ENCODE data around the gene TET2.
A peak's percentile ranks its signal among the peaks of the same experiment; 100 is the strongest.

TET2 gene

GRCh38 chr4:105146276-105147015, at the start of gene TET2:
Gene TET2, plus strand, starts transcription at chr4:105146876. Its CDS starts 87,067 bp downstream, at chr4:105233943.
- peak; percentile 97 for DNase-seq (ENCODE audit: low spot score)

- no peak for DNase-seq (ENCODE audit: low spot score)
These were observed 44.7 kb upstream of the TET2 start for GRCh38 chr4:105102016-105102415.

- no peak for DNase-seq (ENCODE audit: low spot score)
These were observed 40.2 kb upstream of the TET2 start for GRCh38 chr4:105106426-105106825.

- no peak for DNase-seq (ENCODE audit: low spot score)
These were observed 39.4 kb upstream of the TET2 start for GRCh38 chr4:105107095-105107856.

GRCh38 chr4:105108971-105109370, 37.7 kb upstream of the TET2 start:
- DNase-seq (ENCODE audit: low spot score) = no peak

- no peak for DNase-seq (ENCODE audit: low spot score)
These were observed 34.4 kb upstream of the TET2 start for GRCh38 chr4:105112274-105112673.

GRCh38 chr4:105113800-105114199, 32.9 kb upstream of the TET2 start:
- DNase-seq (ENCODE audit: low spot score) = peak; percentile 23

GRCh38 chr4:105116616-105117319, 29.9 kb upstream of the TET2 start:
- DNase-seq (ENCODE audit: low spot score) = no peak

GRCh38 chr4:105119356-105119755, 27.3 kb upstream of the TET2 start:
- no peak for DNase-seq (ENCODE audit: low spot score)

- no peak for DNase-seq (ENCODE audit: low spot score)
These were observed 26.1 kb upstream of the TET2 start for GRCh38 chr4:105120626-105121025.

GRCh38 chr4:105122350-105122749, 24.3 kb upstream of the TET2 start:
- DNase-seq (ENCODE audit: low spot score) = no peak

- no peak for DNase-seq (ENCODE audit: low spot score)
These were observed 20.1 kb upstream of the TET2 start for GRCh38 chr4:105126311-105127169.

GRCh38 chr4:105127170-105127445, 19.6 kb upstream of the TET2 start:
- DNase-seq (ENCODE audit: low spot score) = no peak

- no peak for DNase-seq (ENCODE audit: low spot score)
These were observed 18.5 kb upstream of the TET2 start for GRCh38 chr4:105128208-105128607.

- no peak for DNase-seq (ENCODE audit: low spot score)
These were observed 17.2 kb upstream of the TET2 start for GRCh38 chr4:105129286-105130040.

- DNase-seq (ENCODE audit: low spot score) = no peak
These were observed 15.7 kb upstream of the TET2 start for GRCh38 chr4:105130945-105131344.

GRCh38 chr4:105133976-105134375, 12.7 kb upstream of the TET2 start:
- no peak for DNase-seq (ENCODE audit: low spot score)

- DNase-seq (ENCODE audit: low spot score) = no peak
These were observed 10.9 kb upstream of the TET2 start for GRCh38 chr4:105135785-105136184.

- DNase-seq (ENCODE audit: low spot score) = no peak
These were observed 9.4 kb upstream of the TET2 start for GRCh38 chr4:105137121-105137875.

GRCh38 chr4:105139646-105140045, 7.0 kb upstream of the TET2 start:
- no peak for DNase-seq (ENCODE audit: low spot score)
